Glutamatergic neuron (in vitro differentiated cells): Measurements from ENCODE around the gene OR52W1. TPM values are rescaled to one million over a fixed set of nuclear protein-coding genes. Genes with fewer than 3 reads are reported as not detected.

Experiments used
- DNase-seq: peaks from one replicate; pipeline ENCODE4 v3.0.0; 2022
- H3K27ac Mint-ChIP-seq: one replicate; pipeline ENCODE4 v1.8.0; 2020; ENCODE audit warnings: mild to moderate bottlenecking, mixed read lengths, inconsistent platforms; ENCODE audit not compliant: unreplicated experiment
- H3K27me3 Mint-ChIP-seq: one replicate; pipeline ENCODE4 v1.8.0; 2020; ENCODE audit warnings: mild to moderate bottlenecking, moderate library complexity, mixed read lengths, inconsistent platforms; ENCODE audit not compliant: unreplicated experiment
- H3K36me3 Mint-ChIP-seq: one replicate; pipeline ENCODE4 v1.8.0; 2020; ENCODE audit warnings: mild to moderate bottlenecking, mixed read lengths, inconsistent platforms; ENCODE audit not compliant: unreplicated experiment
- H3K4me1 Mint-ChIP-seq: one replicate; pipeline ENCODE4 v1.8.0; 2020; ENCODE audit warnings: mild to moderate bottlenecking, low read depth, mixed read lengths, inconsistent platforms; ENCODE audit not compliant: unreplicated experiment
- H3K4me3 Mint-ChIP-seq: one replicate; pipeline ENCODE4 v1.8.0; 2020; ENCODE audit warnings: mild to moderate bottlenecking, mixed read lengths, inconsistent platforms; ENCODE audit not compliant: unreplicated experiment
- H3K9me3 Mint-ChIP-seq: one replicate; pipeline ENCODE4 v1.8.0; 2020; ENCODE audit warnings: mild to moderate bottlenecking, moderate library complexity, mixed read lengths, inconsistent platforms; ENCODE audit not compliant: unreplicated experiment
- total RNA-seq: library from RNA; stranded (reverse); fragmentation: NEBNext Ultra II Directional; extraction: Animal tissue kit (Norgen Biotek cat#: 25700); gene quantifications from one replicate; pipeline ENCODE4 v1.2.1, GENCODE V29; 2021; ENCODE audit not compliant: unreplicated experiment
- TF ChIP-seq, protein P1 (sequence below): fragments of 200-600 bp; sonication (generic); IDR thresholded peaks from one replicate; pipeline ENCODE4 v1.5.0; 2021; ENCODE audit not compliant: partially characterized antibody, unreplicated experiment

Gene OR52W1
- total RNA-seq, 1 donor from 2014 or later, result not detected

DNA sequence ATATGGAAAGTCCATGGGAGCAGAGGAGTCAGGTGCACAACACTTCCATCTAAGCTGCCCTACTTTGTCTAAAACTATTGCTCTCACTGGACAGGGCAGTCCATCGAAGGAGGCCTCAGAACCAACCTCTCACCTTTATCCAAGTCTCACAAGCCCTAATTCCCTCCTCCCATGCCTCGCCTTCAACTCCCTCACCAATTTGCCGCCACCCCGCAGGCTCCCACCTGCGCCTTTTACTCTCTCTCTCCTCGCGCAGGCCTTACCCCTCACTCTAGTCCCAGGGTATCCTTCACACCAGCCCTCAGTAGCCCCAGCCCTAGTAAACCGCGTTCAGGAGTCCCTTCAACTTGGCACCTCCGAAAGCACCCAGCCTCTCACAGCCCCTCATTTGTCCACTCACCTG is 35.0 kb downstream of the OR52W1 start:
- Mint-ChIP-seq H3K4me1 (peaks cover 2% of the 10 kb centered on the region), H3K9me3 (peaks cover 3% of the 10 kb centered on the region), H3K36me3 (no peaks in the 10 kb centered on the region), H3K4me3 (peak overlapping the region; percentile 97), H3K27ac (peak overlapping the region; percentile 83), H3K27me3 (peaks cover 5% of the 10 kb centered on the region)
- no peak for DNase-seq
- TF ChIP-seq, protein P1, sequence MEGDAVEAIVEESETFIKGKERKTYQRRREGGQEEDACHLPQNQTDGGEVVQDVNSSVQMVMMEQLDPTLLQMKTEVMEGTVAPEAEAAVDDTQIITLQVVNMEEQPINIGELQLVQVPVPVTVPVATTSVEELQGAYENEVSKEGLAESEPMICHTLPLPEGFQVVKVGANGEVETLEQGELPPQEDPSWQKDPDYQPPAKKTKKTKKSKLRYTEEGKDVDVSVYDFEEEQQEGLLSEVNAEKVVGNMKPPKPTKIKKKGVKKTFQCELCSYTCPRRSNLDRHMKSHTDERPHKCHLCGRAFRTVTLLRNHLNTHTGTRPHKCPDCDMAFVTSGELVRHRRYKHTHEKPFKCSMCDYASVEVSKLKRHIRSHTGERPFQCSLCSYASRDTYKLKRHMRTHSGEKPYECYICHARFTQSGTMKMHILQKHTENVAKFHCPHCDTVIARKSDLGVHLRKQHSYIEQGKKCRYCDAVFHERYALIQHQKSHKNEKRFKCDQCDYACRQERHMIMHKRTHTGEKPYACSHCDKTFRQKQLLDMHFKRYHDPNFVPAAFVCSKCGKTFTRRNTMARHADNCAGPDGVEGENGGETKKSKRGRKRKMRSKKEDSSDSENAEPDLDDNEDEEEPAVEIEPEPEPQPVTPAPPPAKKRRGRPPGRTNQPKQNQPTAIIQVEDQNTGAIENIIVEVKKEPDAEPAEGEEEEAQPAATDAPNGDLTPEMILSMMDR, result no peak

DNA sequence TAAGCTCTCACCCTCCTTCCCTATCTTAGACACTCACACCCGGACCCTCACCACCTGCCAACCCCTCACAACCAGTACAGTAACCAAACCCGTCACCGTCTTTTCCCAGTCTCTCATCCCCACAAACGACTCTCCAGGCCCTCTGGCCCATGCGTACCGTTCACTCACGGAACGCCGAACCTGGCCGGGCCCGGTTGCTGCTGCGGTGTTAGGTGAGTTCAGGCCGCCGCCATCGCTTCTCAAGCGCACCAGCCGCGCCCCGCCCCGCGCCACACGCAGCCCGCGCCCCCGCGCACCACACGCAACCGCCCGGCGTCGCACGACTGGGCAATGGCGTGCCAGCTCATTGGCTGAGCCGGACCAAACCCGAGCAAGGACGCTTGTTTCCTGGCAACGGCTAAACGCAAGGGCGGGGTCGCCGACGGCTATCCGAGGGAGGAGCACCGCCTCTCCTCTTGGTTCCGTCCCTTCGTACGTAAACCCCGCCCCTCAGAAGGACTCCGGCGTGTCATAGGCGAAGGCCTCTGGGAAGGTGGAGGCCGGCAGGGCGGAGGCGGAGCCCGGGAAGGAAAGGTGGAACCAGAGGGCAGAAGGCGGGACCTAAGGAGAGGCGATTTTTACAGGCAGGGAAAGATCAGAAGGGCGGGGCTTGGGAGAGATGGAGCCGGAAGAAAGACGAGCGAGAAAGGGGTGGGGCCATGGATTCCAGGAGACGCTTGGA is 35.5 kb downstream of the OR52W1 start, which contains the start of gene FHIP1B:
Gene FHIP1B, minus strand, starts transcription at position 250 of the 721 bp plus-strand sequence. CDS start 10,120 bp downstream, outside the sequence.
- Mint-ChIP-seq H3K4me3 (peak within 1 kb of the TSS; percentile 97), H3K27ac (peak within 1 kb of the TSS; percentile 83), H3K9me3 (peaks cover 3% of the 10 kb centered on the region), H3K27me3 (peaks cover 5% of the 10 kb centered on the region), H3K36me3 (no peaks in the 10 kb centered on the region), H3K4me1 (peaks cover 2% of the 10 kb centered on the region)
- peak; percentile 99 for DNase-seq
- TF ChIP-seq, protein P1, result no peak

DNA sequence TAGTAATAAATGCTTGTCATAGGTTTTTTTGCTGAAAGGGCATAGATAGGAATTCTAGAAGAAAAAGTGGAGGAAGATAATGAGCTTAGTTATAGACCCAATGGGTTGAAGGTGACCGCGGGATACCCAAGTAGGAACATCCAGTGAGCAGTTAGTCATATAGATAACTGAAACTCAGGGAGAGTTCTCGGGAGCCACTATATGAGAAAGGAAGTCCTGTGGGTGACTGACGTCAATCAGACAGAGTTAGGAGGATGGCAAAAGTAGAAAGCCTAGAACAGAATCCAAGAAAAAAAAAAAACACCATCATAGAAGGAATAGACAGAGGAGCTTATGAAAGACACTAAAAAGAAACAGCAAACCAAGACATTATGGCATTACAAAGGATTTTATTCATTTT is 38.2 kb downstream of the OR52W1 start:
- no peak overlapping the region for H3K27ac Mint-ChIP-seq
- TF ChIP-seq, protein P1, result no peak
- H3K4me1 Mint-ChIP-seq, result peaks cover 2% of the 10 kb centered on the region
- H3K4me3 Mint-ChIP-seq, result no peak overlapping the region
- peaks cover 5% of the 10 kb centered on the region for H3K27me3 Mint-ChIP-seq
- H3K36me3 Mint-ChIP-seq, result peaks cover 5% of the 10 kb centered on the region
- no peak for DNase-seq
- peaks cover 3% of the 10 kb centered on the region for H3K9me3 Mint-ChIP-seq

DNA sequence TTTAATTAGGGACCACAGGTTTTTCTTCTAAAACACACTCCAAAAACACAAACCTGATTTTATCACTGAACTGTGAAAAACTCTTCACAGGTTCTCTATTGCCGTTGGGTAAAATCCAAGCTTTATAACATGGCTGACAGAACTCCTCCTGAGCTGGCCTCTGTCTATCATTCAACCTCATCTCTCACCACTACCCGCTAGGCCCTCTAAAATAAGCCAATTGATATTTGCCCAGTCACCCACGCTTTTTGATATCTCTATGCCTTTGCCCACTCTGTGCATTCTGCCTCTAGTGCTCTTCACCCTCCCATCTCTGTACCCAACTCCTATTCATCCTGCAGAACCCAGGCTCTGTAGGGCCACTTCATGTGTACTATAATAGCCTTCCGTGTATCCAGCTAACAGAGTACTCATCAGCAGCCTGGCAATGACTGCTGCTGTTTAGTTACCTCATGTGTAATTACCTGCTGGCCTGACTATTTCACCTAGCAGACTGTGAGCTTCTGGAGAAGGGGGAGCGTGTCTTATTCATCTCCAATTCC is 38.8 kb downstream of the OR52W1 start:
- H3K4me3 Mint-ChIP-seq, result no peak overlapping the region

More for the DNA sequence above, 38.8 kb downstream of the OR52W1 start:
- no peak for DNase-seq
- H3K27ac Mint-ChIP-seq, result no peak overlapping the region
- H3K27me3 Mint-ChIP-seq, result peaks cover 5% of the 10 kb centered on the region
- TF ChIP-seq, protein P1, result no peak
- peaks cover 3% of the 10 kb centered on the region for H3K9me3 Mint-ChIP-seq
- H3K4me1 Mint-ChIP-seq, result peaks cover 2% of the 10 kb centered on the region
- H3K36me3 Mint-ChIP-seq, result peaks cover 5% of the 10 kb centered on the region
